Right hindlimb (tissue), 1 donor: ENCODE data around the gene FALEC.
"Not testable (repeated sequence)": the region's sequence is repeated elsewhere in the genome, so short reads cannot be mapped to it uniquely, and the experiment has no call there.

Experiments used
- DNase-seq: peaks from one replicate; pipeline ENCODE4 v3.0.0-alpha.2; 2018

Gene FALEC

GRCh38 chr1:150560576-150561253, 45.2 kb downstream of the FALEC start:
- DNase-seq, result no peak

GRCh38 chr1:150561254-150561973, 45.9 kb downstream of the FALEC start:
- DNase-seq, result peak; percentile 98

- DNase-seq, result peak; percentile 97
Observed at GRCh38 chr1:150561974-150562445, 46.5 kb downstream of the FALEC start.

GRCh38 chr1:150562446-150563339, 47.1 kb downstream of the FALEC start:
- peak; percentile 52 for DNase-seq

GRCh38 chr1:150563340-150564038, 47.9 kb downstream of the FALEC start:
- peak; percentile 46 for DNase-seq

- no peak for DNase-seq
Observed at GRCh38 chr1:150564051-150564991, 48.8 kb downstream of the FALEC start.

- DNase-seq, result not testable (repeated sequence)
Observed at GRCh38 chr1:150565240-150565991, 49.9 kb downstream of the FALEC start.

- DNase-seq, result no peak
Observed at GRCh38 chr1:150566589-150567340, 51.2 kb downstream of the FALEC start.

GRCh38 chr1:150567341-150567716, 51.8 kb downstream of the FALEC start:
- DNase-seq, result peak; percentile 34

- DNase-seq, result peak; percentile 92
Observed at GRCh38 chr1:150567717-150568593, 52.4 kb downstream of the FALEC start.

GRCh38 chr1:150568594-150568966, 53.0 kb downstream of the FALEC start:
- DNase-seq, result no peak

GRCh38 chr1:150572918-150573647, 57.5 kb downstream of the FALEC start:
- no peak for DNase-seq

GRCh38 chr1:150573648-150574071, 58.1 kb downstream of the FALEC start:
- not testable (repeated sequence) for DNase-seq

GRCh38 chr1:150574260-150575071, 58.9 kb downstream of the FALEC start:
- no peak for DNase-seq

GRCh38 chr1:150575072-150575489, 59.5 kb downstream of the FALEC start:
- DNase-seq, result no peak

GRCh38 chr1:150575518-150576366, 60.2 kb downstream of the FALEC start:
- no peak for DNase-seq
